ENCODE results near the gene PLA2G3. TPM values are rescaled to one million over a fixed set of nuclear protein-coding genes. Genes with fewer than 3 reads are reported as not detected.
A peak's percentile ranks its signal among the peaks of the same experiment; 100 is the strongest.

Gene PLA2G3
- total RNA-seq, 1 experiment from 2014 or later: 8.2 TPM

DNA sequence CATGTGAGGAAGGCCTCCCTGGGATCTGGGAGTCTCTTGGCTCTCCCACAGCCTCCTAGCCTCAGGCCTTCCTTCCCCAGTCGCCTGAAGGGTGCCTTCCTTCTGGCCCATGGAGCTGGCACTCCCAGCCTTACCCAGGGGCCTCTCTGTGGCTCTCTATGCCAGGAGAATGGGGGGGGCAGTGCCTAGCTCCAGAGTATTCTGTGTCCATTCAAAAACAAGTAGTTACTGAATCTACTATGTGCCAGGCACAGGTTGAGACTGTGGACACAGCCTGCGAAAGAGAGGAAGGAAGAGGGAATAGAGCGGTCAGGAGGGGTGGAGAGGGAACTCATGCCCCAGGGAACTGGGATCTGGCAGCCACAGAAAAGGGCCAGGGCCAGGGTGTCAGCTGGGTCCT, 2.7 kb upstream of the PLA2G3 start:
- no peak overlapping the region for H2BK20ac ChIP-seq (ENCODE audit: low read depth, low read length, poor library complexity, severe bottlenecking)
- H2BK12ac ChIP-seq (ENCODE audit: insufficient read length, low read depth, low read length): no peak overlapping the region
- peaks cover 4% of the 10 kb centered on the region for H3K79me1 ChIP-seq (ENCODE audit: insufficient read depth, low read depth, low read length, poor library complexity, severe bottlenecking)
- Mint-ChIP-seq H3K4me3 (no peak overlapping the region), H3K27ac (peak overlapping the region in 2 of 3 experiments; percentile 26 to 71; a peak in 2 of 7 replicates), H3K27me3 (ENCODE audit: low read depth) (peaks cover 14% of the 10 kb centered on the region), H3K4me1 (peaks cover 15 to 20% of the 10 kb centered on the region in 2 experiments), H3K9me3 (peaks cover 24 to 29% of the 10 kb centered on the region in 2 experiments), H3K36me3 (ENCODE audit: insufficient read depth in 1 of 3, low read depth in 3 of 3) (peaks cover 0 to 13% (median 13%) of the 10 kb centered on the region in 3 experiments; a peak in 5 of 7 replicates)
- no peak overlapping the region for H4K5ac ChIP-seq (ENCODE audit: insufficient read length, low read depth, low read length)
- DNase-seq: peak; percentile 19
- no peak overlapping the region for H2AK5ac ChIP-seq (ENCODE audit: insufficient read length, low read length)
- H2BK5ac ChIP-seq (ENCODE audit: insufficient read length, low read length): no peak overlapping the region
- peaks cover 11% of the 10 kb centered on the region for H3K23me2 ChIP-seq (ENCODE audit: insufficient read length, low read depth, low read length, poor library complexity, severe bottlenecking)
- H3K4ac ChIP-seq (ENCODE audit: low read depth, low read length): no peak overlapping the region
- no peak overlapping the region for H3K9ac ChIP-seq (ENCODE audit: extremely low read depth, insufficient read length, low read length)
- H3T11ph ChIP-seq (ENCODE audit: low read length): no peak overlapping the region
- H3K4me2 ChIP-seq (ENCODE audit: insufficient read depth, insufficient read length, low read length): no peak overlapping the region
- no peak overlapping the region for H4K91ac ChIP-seq (ENCODE audit: insufficient read length, low read depth, low read length)
- no peak overlapping the region for H2BK120ac ChIP-seq (ENCODE audit: low read depth, low read length, poor library complexity, severe bottlenecking)
- no peak overlapping the region for H3K23ac ChIP-seq (ENCODE audit: insufficient read length, low read depth, low read length)
- peaks cover 10% of the 10 kb centered on the region; the same call in 1 of the 2 replicates for H3K79me2 ChIP-seq (ENCODE audit: insufficient read depth, low read length)
- H3K14ac ChIP-seq (ENCODE audit: insufficient read depth, low read length): no peak overlapping the region
- no peak overlapping the region for H4K8ac ChIP-seq (replicated peaks; ENCODE audit: insufficient read length, low read depth, low read length)
- no CpG with 5 or more reads among the region's 3 CpGs for whole genome bisulfite sequencing (ENCODE audit: extremely low coverage, insufficient read length, low lambda C conversion rate)
- H3K56ac ChIP-seq (ENCODE audit: insufficient read length, low read depth, low read length): no peak overlapping the region
- H3K4me1 ChIP-seq (ENCODE audit: insufficient read depth, low read length): peaks cover 7% of the 10 kb centered on the region; the same call in 1 of the 2 replicates
- peaks cover 5% of the 10 kb centered on the region for H3K9me3 ChIP-seq (ENCODE audit: control insufficient read depth, low read depth, low read length)
- no peak overlapping the region for H3K27ac ChIP-seq (ENCODE audit: insufficient read length, low read depth, low read length)
- no peaks in the 10 kb centered on the region for H3K27me3 ChIP-seq (ENCODE audit: insufficient read depth, low read length)
- H4K20me1 ChIP-seq (ENCODE audit: control insufficient read depth, insufficient read depth, insufficient read length): no peaks in the 10 kb centered on the region
- no peak overlapping the region for H3K18ac ChIP-seq (ENCODE audit: insufficient read length, low read depth, low read length)
- TF ChIP-seq, protein P1, sequence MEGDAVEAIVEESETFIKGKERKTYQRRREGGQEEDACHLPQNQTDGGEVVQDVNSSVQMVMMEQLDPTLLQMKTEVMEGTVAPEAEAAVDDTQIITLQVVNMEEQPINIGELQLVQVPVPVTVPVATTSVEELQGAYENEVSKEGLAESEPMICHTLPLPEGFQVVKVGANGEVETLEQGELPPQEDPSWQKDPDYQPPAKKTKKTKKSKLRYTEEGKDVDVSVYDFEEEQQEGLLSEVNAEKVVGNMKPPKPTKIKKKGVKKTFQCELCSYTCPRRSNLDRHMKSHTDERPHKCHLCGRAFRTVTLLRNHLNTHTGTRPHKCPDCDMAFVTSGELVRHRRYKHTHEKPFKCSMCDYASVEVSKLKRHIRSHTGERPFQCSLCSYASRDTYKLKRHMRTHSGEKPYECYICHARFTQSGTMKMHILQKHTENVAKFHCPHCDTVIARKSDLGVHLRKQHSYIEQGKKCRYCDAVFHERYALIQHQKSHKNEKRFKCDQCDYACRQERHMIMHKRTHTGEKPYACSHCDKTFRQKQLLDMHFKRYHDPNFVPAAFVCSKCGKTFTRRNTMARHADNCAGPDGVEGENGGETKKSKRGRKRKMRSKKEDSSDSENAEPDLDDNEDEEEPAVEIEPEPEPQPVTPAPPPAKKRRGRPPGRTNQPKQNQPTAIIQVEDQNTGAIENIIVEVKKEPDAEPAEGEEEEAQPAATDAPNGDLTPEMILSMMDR (conservative IDR thresholded peaks at IDR 0.05): no peak
- H2AFZ ChIP-seq (ENCODE audit: low read length): no peak overlapping the region
- no peak overlapping the region for H2BK15ac ChIP-seq (ENCODE audit: low read depth, low read length)
